ENCODE data around the gene POC5.

DNA sequence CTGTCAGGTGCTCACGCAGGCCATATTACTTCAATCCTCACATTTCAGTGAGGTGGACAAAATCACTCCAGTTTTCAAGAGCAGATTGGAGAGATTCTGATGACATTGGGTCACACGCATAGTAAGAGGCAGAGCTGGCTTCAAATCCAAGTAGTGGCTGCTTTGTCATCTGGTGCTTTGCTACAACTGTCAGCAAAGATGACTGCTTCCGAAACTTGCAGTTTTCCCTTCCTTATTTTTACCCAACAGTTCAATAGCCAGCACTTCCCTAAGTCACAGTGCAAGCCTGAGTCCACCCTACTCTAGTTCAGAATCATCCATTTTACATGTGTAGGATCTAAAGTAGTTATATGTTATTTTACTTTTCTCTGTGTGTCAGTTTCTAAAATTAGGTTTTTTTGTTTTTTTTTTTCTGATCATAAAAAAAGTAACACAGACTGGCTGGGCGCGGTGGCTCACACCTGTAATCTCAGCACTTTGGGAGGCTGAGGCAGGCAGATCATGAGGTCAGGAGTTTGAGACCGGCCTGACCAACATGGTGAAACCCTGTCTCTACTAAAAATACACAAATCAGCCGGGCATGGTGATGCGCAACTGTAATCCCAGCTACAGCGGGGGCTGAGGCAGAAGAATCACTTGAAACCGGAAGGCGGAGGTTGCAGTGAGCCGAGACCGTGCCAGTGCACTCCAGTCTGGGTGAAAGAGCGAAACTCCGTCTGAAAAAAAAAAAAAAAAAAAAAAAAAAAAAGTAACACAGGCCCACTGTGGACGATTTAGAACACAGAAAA lies 56.4 kb downstream of the POC5 start:
- TF ChIP-seq, protein P1, sequence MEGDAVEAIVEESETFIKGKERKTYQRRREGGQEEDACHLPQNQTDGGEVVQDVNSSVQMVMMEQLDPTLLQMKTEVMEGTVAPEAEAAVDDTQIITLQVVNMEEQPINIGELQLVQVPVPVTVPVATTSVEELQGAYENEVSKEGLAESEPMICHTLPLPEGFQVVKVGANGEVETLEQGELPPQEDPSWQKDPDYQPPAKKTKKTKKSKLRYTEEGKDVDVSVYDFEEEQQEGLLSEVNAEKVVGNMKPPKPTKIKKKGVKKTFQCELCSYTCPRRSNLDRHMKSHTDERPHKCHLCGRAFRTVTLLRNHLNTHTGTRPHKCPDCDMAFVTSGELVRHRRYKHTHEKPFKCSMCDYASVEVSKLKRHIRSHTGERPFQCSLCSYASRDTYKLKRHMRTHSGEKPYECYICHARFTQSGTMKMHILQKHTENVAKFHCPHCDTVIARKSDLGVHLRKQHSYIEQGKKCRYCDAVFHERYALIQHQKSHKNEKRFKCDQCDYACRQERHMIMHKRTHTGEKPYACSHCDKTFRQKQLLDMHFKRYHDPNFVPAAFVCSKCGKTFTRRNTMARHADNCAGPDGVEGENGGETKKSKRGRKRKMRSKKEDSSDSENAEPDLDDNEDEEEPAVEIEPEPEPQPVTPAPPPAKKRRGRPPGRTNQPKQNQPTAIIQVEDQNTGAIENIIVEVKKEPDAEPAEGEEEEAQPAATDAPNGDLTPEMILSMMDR (IDR thresholded peaks at IDR 0.05), result no peak
- no peak for TF ChIP-seq POLR2A (IDR thresholded peaks at IDR 0.05)

All from Peyer's patch (tissue), 4 donors.